GM21825 (cell line): ENCODE measurements around the gene RACGAP1.
A peak's percentile ranks its signal among the peaks of the same experiment; 100 is the strongest.
"Not testable (repeated sequence)": the region's sequence is repeated elsewhere in the genome, so short reads cannot be mapped to it uniquely, and the experiment has no call there.

ENCODE experiments used
- ATAC-seq: cut with Tn5 transposase; IDR thresholded peaks from one replicate; pipeline ENCODE4 v1.9.1; 2021; ENCODE audit warnings: mild to moderate bottlenecking, moderate library complexity; ENCODE audit not compliant: unreplicated experiment

RACGAP1 gene

DNA sequence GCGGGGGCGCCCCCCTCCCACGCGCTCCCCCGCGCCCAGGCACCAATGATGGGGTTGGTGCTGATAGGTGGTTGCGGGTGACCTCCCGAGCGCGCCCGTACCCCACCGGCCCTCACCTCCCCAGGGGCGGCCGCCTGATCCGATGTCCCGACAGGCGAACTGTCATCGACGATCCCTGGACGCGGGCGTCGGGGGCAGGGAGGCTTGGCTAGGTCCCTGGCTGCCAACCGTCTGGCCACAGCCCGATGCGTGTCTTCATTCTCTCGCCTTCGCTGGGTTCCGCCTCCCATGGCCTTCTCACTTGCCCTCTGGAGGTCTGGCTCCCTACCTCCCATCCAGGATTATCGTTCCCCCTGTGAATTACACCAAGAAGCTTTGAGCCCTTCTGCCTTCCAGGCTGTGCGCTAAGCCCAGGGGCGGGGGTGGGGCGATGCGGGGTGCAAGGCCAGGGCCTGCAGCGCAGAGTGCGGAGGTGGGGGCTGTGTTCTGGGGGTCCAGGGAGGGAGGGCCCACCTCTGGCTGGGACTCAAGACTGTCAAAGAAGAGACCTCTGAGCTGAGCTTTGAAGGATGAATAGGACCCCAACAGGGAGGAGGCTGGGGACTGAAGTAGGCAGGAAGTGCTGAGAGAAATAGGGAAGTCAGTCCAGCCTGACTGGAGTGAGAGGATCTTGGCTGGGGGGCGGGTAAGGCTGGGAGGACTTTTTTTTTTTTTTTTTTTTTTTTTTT is 7.7 kb upstream of the RACGAP1 start:
- no peak for ATAC-seq

- ATAC-seq = no peak
These were observed 7.2 kb upstream of the RACGAP1 start for GRCh38 chr12:50032515-50032853.

DNA sequence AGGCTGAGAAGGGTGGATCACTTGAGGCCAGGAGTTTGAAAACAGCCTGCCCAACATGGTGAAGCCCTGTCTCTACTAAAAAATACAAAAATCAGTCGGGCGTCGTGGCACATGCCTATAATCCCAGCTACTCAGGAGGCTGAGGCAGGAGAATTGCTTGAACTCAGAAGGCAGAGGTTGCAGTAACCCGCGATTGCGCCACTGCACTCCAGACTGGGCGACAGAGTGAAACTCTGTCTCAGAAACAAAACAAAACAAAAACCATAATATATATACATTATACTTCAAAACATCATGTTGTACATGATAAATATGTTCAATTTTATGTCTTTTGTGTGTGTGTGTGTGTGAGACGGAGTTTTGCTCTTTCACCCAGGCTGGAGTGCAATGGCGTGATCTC is 5.2 kb upstream of the RACGAP1 start:
- ATAC-seq = not testable (repeated sequence)

DNA sequence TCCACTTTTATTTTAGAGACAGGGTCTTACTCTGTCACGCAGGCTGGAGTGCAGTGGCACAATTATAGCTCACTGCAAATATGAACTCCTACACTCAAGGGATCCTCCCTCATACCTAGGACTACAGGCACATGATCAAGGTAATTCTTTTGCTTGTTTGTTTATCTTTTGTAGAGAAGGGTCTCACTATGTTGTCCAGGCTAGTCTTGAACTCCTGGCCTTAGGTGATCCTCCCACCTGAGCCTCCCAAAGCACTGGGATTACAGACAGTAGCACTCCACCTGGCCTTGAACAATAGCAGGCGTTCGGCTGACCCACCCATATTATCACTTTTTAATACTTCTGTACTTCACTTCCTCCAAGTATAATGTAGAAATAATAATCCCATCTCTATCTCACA is 1.4 kb upstream of the RACGAP1 start:
- ATAC-seq = no peak

GRCh38 chr12:50024805-50025186 is 498 bp downstream of the RACGAP1 start:
- ATAC-seq = no peak

DNA sequence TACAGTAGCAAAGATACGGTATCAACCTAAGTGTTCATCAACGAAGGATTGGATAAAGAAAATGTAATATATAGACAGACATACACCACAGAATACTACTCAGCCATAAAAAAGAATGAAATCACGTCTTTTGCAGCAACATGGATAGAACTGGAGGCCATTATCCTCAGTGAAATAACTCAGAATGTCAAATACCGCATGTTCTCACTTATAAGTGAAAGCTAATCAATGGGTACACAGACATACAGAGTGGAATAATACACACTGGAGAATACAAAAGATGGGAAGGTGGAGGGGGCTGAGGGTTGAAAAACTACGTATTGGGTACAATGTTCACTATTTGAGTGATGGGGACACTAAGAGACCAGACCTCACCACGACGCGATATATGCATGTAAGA is 1.1 kb downstream of the RACGAP1 start:
- ATAC-seq = no peak

- ATAC-seq = no peak
These were observed 2.4 kb downstream of the RACGAP1 start for GRCh38 chr12:50022903-50023302.

- no peak for ATAC-seq
These were observed 4.3 kb downstream of the RACGAP1 start for GRCh38 chr12:50021031-50021430.

DNA sequence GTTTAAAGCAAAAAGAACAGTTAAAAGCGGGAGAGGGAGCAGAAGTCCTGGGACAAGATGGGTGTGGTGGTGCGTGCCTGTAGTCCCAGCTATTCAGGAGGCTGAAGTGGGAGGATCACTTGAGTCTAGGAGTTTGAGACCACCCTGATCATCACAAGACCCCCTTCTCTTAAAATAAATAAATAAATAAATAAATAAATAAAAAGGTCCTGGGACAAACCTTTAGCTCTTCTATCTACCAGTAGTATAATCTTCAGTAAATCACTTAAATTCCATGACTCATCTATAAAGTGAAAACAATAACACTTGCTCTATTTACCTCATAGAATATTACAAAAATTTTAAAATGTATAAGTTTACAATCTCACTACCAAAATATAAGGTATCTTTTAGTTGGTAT is 5.8 kb downstream of the RACGAP1 start:
- ATAC-seq = no peak

- no peak for ATAC-seq
These were observed 6.3 kb downstream of the RACGAP1 start for GRCh38 chr12:50018968-50019367.

- no peak for ATAC-seq
These were observed 7.1 kb downstream of the RACGAP1 start for GRCh38 chr12:50018154-50018553.

DNA sequence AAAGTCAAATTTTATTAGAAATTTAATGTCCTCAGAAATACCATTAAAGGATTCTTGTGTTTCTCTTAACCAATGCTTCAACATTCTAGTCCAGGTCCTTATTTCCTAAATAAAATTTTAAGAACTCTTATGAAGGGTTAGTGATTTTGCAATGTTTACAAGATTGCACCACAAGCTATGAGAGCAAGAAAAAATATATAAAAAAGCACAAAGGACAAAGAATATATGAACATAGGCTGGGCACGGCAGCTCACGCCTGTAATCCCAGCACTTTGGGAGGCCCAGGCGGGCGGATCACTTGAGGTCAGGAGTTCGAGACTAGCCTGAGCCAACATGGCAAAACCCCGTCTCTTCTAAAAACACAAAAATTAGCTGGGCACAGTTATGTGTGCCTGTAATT is 7.7 kb downstream of the RACGAP1 start:
- no peak for ATAC-seq

DNA sequence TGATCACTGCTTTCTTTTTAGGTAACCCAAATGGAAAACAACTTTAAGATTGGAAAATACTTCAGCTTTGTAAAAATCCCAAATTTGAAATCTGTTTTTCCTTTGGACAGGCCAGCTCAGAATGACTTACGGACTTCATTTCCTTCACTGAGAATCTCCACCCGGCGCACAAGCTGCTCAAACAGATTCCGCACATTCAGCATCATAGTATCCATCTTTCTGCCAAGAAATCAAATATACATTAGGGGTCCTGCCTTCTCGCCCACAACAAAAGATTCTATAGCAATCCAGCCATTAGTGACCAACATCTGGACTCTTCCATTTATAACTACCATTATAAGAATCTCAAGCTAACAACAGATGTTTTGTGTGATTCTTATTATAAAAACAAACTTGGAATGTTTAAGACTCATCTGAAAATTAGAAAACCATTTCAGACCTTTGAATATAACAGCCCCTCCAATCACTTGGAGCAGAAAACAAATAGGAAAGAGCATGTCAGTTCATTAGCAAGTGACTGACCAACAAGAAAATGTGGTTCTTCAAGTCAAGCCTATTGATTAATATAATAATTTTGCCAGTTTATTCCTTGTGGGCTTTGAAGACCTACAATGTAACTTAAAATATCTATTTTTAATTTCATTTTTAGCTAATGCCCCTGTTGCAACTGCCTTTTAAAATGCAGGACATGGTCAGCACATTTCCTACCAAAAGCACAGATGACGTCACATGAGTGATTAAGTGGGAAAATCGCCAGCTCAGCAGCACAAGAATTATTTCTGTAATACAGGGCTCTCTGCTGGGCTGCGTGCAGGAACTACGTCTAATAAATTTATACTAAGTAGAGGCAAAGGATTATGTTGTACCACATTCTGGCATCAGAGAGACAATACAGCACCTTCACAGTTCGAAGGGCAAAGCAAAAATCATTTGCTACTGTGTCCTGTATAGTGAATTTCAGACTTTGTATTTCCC is 8.5 kb downstream of the RACGAP1 start:
- ATAC-seq = no peak

DNA sequence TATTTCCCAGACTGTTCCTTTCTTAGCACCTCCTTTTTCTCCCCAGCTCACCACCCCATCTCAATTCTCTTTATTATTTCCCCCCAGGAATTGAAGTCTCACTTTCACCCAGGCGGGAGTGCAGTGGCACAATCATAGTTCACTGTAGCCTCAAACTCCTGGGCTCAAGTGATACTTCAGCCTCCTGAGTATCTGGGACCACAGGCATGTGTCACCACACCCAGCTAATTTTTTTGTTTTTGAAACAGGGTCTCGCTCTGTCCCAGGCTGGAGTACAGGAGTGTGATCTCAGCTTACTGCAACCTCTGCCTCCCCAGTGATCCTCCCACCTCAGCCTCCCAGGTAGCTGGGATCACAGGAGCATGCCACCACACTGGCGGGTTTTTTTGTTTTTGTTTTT is 11.0 kb downstream of the RACGAP1 start:
- no peak for ATAC-seq

DNA sequence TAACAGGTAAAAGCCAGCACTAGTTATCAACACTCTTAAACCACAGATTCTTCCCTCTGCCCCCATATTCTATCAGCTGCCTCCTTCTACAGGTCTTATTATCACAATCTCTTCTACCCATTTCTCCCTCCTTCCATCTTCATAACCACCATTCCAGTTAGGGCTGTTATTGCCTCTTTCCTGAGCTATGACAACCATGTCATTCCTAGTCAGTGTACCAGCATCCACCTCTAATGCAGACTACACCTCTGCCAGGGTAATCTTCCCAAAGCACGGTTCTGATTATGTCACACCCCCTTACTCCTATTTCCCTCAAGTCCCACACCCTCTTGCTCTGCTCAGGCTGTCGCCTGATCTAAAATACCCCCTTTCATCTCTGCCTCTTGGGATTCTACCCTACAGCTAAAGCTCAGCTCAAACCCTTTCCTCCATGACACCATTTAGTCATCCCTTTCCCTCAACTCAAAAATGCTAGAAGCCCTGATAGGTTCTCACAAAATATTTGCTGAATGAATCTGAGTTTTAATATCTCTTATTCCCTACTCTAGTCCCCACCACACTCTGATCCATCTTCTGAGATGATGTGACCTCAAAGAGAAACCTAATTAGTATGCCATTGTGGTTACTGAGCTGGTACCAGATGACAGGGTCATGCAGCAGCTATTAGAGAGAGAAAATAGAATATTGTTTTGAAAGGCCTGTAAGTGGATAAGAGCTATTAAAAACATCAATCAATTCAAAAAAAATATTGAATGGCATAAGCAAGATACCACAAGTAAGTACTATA is 11.7 kb downstream of the RACGAP1 start:
- ATAC-seq = no peak

DNA sequence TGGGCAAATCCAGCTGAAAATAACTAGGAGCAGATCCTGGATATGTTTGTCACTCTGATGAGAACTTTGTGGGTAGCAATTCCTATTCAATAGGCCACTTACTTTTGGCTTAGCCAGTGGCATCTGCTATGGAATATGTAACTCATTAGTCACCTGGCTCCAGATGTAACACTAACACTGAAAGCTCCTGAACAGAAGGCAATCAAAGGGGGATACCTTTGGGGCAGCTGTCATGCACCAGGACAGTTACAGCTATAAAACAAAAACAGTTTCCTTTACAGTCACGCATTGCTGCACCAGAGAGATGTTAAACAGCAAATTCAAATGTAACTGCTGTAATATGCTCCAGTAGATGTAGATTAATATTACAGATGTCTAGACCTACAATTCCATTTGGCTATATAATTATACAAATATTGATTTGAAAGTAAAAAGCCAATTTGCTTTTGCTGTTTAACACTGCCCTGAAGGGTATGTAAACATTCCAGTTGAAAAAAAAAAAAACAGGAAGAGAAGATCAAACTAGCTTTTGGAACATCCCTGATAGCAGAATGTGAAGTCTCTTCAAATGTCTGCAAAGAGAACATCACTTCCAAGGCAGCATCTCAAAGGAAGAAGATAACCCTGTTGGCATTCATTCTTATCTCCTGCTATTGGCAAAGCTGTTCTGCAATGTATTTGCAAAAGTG is 18.4 kb downstream of the RACGAP1 start:
- ATAC-seq = peak; percentile 57

- ATAC-seq = no peak
These were observed 19.0 kb downstream of the RACGAP1 start for GRCh38 chr12:50006280-50006679.

DNA sequence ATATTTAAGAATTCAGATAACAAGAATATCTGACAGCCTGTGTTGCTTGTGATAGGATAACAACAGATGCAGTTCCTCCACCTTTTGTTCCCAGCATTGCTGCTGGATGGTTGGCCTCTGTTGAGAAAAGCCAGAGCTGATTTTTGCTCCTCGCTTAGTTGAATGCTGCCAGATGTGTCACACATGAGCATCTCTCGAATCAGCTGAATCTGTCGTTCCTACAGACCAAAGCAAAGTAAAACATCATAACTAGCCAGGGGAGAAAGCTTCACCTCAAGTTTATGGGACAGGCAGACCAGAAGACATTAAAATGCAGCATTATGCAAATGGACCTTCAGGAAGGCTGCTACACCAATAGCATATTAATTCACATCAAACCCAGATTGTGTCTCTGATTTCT is 20.1 kb downstream of the RACGAP1 start:
- ATAC-seq = no peak

- ATAC-seq = no peak
These were observed 20.6 kb downstream of the RACGAP1 start for GRCh38 chr12:50004696-50005095.

GRCh38 chr12:50003595-50003994 is 21.7 kb downstream of the RACGAP1 start:
- no peak for ATAC-seq

DNA sequence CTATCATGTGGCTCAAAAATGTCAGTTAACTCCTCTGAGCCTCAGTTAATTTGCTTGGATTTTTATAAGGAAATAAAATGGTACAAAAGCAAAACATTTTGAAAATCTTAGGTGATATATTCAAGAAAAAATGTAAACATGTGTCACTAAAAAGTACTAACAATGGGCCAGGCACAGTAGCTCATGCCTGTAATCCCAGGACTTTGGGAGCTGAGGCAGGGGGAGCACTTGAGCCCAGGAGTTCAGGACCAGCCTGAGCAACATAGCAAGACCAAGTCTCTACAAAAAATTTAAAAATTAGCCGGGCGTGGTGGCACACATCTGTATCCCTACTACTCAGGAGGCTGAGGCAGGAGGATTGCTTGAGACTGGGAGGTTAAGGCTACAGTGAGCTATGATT is 26.8 kb downstream of the RACGAP1 start:
- no peak for ATAC-seq
